DMS153 treated with DMSO at 0.1 percent for 48 hours (cell line): Measurements from ENCODE around the gene FLRT1.

Experiments
- DNase-seq: peaks from one replicate; lab custom pipeline; 2025; ENCODE audit not compliant: unreplicated experiment; lab: John Stamatoyannopoulos, UW

The FLRT1 gene

GRCh38 chr11:64006398-64006797 is 29.3 kb upstream of the FLRT1 start:
- DNase-seq, result no peak

- DNase-seq, result no peak
Observed at GRCh38 chr11:64007160-64007628, 28.5 kb upstream of the FLRT1 start.

GRCh38 chr11:64007629-64008282 is 28.0 kb upstream of the FLRT1 start:
- no peak for DNase-seq

GRCh38 chr11:64008283-64008913 is 27.3 kb upstream of the FLRT1 start:
- DNase-seq, result no peak

DNA sequence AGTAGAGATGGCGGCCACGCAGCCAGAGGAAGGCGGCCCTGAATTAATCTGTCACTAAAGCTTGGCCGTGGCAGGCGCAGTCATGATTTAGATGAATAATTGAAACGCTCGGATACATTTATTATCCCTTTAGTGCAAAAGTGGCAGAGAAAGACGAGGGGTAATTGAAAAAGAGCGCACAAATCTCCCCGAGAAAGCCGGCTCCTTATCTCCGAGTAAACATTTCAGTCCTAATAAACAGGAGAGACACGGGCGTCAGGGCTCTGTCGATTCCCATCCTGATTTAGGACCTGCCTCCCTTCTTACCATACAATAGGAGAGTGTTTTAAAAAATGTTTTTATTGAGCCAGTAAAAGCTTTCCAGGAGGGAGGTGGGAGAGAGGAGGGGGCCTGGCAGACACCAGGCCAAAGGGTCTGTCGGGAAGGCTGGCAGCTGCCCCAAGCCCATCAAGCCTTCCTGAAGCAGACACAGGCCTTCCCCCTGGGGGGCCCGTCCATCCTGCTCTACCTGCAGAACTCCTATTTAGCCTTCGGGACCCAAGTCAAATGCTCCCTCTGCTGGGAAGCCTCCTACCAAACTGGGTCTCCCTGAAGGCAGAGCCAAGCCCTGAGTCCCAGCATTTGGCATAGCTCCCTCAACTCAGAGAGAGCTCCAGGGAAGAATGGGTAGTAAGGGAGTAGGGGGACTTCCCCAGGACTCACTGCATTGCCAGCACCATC is 26.7 kb upstream of the FLRT1 start:
- no peak for DNase-seq

DNA sequence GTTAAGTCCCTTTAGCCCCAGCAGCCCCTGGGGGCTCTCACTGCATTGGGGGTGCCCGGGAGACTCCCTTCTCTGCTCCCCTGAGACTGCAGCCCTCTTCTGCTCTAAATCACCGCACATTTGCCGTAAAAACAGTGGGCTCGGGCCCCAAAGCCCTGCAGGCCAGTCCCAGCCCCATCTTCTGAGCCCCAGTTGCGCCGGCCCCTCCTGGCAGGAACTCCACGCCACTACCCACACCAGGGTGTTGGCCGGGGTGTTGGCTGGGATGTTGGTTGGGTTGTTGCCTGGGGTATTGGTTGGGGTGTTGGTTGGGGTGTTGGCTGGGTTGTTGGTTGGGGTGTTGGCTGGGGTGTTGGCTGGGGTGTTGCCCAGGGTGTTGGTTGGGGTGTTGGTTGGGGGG is 26.0 kb upstream of the FLRT1 start:
- no peak for DNase-seq

DNA sequence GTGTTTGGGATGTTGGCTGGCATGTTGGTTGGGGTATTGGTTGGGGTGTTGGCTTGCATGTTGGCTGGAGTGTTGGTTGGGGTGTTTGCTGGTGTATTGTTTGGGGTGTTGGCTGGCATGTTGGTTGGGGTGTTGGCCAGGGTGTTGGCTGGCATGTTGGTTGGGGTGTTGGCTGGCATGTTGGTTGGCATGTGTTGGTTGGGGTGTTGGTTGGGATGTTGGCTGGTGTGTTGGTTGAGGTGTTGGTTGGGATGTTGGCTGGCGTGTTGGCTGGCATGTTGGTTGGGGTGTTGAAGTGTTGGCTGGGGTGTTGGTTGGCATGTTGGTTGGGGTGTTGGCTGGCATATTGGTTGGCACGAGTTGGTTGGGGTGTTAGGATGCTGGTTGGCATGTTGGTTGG is 24.9 kb upstream of the FLRT1 start:
- DNase-seq, result no peak

DNA sequence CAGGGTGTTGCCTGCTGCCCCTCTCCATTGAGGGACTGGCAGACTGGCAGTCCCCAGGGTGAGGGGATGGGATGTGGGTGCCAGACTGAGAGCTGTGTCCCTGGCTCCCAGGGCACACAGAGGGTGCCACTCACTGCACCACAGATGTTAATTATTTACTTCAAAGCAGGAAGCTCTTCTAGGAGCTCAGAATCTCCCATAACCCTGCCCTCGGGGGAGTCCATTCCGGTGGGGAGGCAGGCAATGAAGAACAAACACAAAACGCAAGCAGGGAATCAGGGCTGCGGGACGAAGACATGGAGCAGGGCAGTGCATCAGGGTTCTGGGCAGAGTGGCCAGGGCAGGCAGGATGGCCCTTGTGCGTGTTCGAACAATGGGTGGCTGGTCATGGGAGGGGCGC is 24.4 kb upstream of the FLRT1 start:
- no peak for DNase-seq

- no peak for DNase-seq
Observed at GRCh38 chr11:64013141-64013896, 22.4 kb upstream of the FLRT1 start.

GRCh38 chr11:64014356-64014755 is 21.4 kb upstream of the FLRT1 start:
- DNase-seq, result no peak

- DNase-seq, result no peak
Observed at GRCh38 chr11:64015510-64015909, 20.2 kb upstream of the FLRT1 start.

GRCh38 chr11:64015935-64016845 is 19.5 kb upstream of the FLRT1 start:
- no peak for DNase-seq

- no peak for DNase-seq
Observed at GRCh38 chr11:64017945-64018224, 17.8 kb upstream of the FLRT1 start.

- no peak for DNase-seq
Observed at GRCh38 chr11:64018310-64018709, 17.4 kb upstream of the FLRT1 start.

DNA sequence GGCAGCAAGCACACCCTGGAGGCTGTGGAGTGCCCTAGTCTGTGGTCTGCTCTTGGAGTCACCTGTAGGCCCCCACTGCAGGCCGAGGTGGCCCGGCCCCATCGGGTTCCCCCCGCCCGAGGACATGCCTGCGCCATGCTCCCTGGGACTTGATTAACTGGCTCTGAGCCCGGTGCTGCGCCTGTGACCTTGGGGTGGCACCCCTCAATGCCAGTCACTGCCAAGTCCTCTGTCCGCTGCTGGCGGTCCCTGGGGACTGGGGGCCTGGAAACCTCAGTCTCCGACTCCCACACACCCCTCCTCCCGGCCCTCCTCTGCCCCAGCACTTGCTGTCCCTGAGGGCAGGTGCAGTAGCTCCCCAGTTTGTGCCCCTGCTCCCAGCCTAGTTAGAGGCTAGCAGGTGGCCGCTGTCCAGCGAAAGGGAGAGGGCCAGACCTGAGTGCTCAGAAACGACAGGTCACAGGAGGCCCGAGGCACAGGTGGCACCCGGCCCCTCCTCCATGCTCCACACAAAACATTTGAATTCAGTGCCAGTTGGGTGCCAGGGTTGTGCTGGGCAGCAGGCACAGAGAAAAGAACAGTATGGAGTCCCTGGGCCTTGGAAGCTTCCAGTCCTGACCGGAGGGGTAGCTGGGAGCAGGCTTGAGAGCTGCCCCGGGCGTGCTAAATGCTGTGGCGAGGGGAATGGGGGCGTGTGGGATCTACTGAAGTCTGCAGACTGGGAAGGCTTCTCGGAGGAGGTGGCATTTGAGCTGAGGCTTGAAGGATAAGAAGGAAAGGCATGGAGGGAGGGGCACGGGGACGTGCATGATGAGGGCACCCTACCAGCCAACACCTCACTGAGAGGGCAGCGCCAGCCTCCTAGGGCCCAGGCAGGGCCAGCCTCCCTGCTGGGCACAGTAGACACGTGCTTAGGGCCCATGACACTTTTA is 16.4 kb upstream of the FLRT1 start:
- no peak for DNase-seq

DNA sequence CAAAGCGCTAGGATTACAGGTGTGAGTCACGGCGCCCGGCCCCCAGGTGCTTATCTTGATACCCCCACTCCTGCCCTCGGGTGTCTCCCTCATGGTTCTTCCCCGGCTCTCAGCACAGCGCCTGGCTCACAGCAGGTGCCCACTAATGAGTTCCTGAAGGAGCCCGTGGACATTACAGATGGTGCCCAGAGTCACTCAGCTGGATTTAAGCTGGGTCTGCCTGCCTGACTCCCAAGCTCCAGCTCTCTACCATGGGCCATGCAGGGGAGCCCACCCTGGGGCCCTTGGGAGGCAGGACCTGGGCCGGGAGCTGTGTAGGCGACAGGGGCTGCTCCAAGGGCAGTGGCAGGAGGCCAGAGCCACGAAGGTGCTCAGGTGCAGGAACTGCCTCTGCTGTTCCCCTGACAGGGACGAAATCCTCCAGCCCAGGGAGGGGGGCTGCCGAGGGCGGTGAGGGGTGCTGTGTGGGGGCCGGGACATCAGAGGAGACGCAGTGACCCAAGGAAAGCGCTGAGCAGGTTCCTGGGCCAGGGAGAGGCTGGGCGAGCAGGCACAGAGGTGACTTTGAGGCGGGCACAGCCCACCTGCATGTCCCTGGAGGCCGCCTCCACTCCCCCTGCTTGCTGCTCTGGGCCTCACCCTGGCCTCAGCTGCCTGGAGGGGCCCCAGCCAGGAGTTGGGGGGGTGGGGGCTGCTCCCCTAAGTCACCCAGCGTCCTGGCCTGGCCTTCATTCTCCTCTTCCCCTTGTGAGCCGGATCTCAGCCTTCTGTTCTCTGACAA is 14.6 kb upstream of the FLRT1 start:
- DNase-seq, result no peak

GRCh38 chr11:64021757-64022093 is 14.0 kb upstream of the FLRT1 start:
- DNase-seq, result no peak

GRCh38 chr11:64022125-64022784 is 13.5 kb upstream of the FLRT1 start:
- DNase-seq, result no peak
